CD4-positive, alpha-beta T cell treated with Interleukin-4 for 4 hours (primary cell): ENCODE measurements around the gene NUP214.
"Not testable (repeated sequence)": the region's sequence is repeated elsewhere in the genome, so short reads cannot be mapped to it uniquely, and the experiment has no call there.

ENCODE experiments used
- DNase-seq: peaks from one replicate; pipeline ENCODE4 v3.0.0-alpha.2; 2020

NUP214 gene

DNA sequence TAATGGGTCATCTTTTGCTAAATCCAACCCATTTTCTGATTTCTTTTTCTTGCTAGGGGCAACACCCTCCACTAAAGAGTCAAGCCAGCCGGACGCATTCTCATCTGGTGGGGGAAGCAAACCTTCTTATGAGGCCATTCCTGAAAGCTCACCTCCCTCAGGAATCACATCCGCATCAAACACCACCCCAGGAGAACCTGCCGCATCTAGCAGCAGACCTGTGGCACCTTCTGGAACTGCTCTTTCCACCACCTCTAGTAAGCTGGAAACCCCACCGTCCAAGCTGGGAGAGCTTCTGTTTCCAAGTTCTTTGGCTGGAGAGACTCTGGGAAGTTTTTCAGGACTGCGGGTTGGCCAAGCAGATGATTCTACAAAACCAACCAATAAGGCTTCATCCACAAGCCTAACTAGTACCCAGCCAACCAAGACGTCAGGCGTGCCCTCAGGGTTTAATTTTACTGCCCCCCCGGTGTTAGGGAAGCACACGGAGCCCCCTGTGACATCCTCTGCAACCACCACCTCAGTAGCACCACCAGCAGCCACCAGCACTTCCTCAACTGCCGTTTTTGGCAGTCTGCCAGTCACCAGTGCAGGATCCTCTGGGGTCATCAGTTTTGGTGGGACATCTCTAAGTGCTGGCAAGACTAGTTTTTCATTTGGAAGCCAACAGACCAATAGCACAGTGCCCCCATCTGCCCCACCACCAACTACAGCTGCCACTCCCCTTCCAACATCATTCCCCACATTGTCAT lies 72.0 kb downstream of the NUP214 start:
- no peak for DNase-seq

DNA sequence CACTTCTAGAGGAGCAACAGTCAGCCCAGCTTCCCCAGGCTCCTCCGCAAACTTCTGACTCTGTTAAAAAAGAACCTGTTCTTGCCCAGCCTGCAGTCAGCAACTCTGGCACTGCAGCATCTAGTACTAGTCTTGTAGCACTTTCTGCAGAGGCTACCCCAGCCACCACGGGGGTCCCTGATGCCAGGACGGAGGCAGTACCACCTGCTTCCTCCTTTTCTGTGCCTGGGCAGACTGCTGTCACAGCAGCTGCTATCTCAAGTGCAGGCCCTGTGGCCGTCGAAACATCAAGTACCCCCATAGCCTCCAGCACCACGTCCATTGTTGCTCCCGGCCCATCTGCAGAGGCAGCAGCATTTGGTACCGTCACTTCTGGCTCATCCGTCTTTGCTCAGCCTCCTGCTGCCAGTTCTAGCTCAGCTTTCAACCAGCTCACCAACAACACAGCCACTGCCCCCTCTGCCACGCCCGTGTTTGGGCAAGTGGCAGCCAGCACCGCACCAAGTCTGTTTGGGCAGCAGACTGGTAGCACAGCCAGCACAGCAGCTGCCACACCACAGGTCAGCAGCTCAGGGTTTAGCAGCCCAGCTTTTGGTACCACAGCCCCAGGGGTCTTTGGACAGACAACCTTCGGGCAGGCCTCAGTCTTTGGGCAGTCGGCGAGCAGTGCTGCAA lies 72.8 kb downstream of the NUP214 start:
- no peak for DNase-seq

DNA sequence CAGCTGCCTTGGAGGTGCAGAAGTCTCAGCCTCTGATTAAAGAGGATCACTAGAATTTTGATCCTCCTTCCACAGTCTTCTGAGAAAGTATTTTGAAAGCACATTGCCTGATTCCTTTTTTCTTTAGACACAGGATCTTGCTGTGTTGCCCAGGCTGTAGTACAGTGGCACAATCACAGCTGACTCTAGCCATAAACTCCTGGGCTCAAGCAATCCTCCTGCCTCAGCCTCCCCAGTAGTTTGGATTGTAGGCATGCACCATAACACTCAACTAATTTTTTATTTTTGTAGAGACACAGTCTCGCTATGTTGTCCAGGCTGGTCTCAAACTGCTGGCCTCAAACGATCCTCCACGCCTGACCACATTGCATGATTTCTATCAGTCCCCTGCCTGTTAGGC lies 76.5 kb downstream of the NUP214 start:
- DNase-seq = no peak

DNA sequence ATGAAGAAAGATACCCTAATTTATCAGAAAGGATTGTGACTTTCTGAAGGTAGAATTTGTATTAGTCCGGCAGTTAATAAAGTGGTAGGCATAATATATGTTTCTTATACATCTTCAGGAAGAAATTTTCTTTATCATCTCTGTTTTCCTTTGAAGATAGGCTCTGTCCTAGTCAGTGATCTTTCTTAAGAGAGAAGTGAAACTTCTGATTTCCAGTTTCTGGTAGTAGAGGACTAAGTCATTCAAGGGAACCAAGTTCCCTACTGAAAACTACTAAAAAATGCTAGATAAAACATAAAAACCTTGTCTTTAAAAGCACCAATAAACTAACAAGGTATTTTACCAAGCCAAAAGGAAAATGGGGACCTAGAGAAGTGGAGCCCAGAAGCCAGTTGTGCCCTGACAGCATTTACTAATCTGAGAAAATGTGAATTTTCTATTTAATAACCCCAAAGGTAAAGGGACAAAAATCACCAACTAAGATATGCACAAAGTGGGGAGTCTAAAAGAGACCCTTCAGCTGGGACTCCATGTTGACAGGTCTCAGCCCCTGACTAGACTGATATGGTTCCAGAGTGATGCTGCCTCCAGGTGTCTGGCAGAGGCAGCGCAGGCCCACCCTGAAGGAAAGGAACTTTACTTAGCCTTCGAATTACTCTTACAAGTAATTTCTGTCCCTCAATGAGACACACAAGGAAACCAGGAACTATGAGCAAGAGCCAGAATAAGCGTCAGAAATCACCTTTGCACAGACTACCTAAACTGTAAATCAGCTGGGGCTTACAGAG lies 78.2 kb downstream of the NUP214 start:
- DNase-seq = no peak

DNA sequence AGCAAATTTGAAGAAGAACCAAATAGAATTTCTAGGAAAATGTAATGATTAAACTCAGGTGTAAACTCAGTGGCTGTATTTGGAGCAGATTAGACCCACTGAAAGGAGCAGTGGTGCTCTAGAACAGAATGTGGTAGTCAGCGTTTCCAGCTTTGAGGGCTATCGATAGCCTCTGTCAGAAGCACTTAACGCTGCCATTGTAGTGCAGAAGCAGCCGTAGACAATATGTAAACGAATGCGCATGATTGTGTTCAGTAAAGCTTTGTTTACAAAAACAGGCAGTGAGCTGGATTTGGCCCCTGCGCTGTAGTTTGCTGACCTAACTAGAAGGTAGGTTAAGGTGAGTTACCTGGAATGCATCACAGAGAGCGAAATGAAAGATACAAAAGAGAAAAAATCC lies 78.9 kb downstream of the NUP214 start:
- DNase-seq = no peak

DNA sequence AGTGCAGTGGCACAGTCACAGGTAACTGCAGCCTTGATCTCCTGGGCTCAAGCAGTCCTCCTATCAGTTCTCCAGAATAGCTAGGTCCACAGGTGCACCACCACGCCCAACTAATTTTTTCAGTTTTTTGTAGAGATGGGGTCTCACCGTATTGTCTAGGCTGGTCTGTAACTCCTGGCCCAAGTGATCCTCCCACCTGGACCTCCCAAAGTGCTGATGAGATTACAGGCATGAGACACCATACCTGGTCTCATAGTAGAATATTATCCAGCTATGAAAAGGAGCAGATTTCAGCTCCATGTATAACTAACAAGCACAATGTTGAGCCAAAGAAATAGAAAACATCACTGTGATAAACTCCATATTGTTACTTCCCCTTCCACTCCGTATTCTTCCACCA lies 81.1 kb downstream of the NUP214 start:
- no peak for DNase-seq

DNA sequence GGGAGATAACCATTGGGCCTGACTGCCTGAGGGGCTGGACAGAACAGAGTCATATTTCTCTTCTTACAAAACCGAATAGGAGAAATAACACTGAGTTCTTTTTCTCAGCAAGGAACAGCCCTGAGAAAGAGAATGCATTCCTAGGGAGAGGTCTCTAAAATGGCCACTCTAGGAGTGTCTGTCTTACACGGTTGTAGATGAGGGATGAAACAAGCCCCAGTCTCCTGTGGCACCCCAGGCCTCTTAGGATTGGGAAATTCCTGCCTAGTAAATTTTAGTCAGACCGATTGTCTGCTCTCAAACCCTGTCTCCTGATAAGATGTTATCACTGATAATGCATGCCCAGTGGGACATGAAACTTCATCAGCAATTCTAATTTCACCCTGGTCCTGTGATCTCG lies 86.5 kb downstream of the NUP214 start:
- not testable (repeated sequence) for DNase-seq

DNA sequence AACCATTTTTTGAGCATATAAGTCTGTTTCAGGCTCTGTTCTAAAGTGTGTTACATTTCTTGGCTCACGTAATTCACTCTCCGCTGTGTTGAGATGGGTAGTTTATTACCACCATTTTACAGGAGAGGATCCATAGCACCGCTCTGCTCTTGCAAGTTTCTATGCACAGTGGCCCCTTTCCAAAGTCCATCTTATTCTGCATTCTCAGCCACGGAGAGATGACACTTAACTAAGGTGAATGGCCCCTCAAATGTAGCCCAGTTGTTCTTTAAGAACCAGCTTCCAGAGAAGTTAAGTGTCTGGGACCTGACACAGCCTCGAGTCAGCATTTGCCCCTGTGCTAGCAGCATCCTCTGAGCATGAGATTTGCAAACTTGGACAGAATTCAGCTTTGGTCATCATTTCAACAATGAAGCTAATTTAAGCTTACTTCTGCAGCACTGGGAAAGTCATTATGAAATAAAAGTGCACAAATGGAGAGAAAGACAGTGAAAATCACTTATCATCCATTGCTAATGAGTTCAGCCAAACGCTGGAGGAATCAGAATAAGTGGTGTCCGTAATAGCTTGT lies 89.0 kb downstream of the NUP214 start:
- no peak for DNase-seq

DNA sequence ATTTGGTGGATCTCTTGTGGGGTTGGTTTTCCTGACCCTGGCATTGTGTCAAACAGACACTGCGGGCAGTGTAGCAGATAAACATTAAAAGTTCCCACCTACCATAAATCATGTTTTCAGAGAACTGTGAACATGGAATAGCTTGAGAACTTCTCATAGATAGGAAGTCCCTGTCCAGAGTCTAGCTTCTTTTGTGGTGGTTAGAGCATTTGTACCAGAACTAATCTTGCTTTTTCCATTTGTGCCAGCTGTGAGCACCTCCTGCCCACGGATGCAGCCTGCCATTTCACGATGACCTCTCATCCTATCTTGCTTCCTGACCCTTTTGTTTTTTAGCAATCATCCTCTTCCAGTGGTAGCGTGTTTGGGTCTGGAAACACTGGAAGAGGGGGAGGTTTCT lies 89.5 kb downstream of the NUP214 start:
- DNase-seq = no peak

DNA sequence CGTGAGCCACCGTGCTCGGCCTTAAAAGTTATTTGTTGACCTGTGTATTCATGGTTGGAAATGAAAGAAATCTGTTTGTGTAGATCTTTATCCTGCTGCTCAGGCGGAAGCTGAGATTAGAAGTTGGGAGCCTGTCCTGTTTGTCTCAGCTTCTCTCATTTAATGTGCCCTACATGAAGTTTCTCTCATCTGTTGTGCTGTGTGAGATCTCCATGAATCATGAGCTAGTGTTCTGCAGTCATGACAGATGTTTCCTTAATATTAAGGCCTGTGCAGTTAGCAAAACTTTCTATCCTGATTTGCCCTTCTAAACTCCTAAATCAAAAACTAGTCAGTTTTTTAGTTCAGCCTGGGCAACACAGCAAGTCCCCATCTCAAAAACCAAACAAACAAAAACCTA lies 91.4 kb downstream of the NUP214 start:
- no peak for DNase-seq

DNA sequence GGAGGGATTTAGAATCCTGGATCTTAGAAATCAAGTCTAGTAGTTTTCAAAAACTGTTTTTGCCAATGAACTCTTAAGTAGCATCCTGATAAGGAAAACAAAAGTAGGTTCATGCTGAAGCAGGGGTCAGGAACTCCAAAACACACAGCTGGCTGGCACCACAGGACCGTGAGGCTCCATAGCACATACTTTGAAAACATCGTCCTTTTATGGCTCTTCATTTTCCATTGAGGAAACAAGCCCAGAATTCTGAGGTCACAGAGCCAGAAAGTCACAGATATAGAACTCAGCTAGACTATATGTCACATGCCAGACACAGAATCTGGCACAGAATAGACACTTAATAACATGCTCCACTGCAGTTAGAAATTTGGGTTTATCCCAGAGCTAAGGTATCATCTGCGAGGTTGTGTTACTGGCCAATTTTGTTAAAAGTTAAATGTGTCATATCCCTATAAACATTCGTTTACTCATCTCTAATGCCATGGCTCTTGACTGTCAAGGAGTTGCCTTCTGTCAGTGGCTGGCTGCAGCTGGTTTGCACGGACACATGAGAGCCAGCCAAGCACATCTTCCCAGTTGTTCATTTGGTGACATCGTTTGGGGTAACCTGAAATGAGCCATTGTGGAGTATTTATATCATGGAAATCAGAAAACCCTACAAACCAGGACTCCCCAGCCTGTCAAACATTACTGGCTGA lies 92.1 kb downstream of the NUP214 start:
- DNase-seq = no peak

DNA sequence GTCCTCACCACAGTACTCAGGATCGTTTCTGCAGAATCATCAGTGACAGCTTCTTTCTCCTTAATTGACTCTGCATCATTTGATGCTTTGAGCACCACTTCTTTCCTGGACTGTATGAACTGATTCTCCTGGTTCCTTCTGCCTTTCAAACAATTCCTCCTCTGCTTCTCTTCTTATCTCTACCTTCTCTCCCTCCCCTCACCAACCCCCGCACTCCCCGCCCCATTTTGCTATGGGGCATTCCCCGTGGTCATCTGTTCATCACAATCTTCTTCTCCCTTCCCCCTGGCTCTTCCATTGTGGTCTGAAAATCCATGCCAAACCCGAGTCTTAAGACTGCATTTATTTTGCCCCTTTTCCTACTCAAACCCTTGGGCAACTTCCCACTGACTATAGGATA lies 93.0 kb downstream of the NUP214 start:
- no peak for DNase-seq

DNA sequence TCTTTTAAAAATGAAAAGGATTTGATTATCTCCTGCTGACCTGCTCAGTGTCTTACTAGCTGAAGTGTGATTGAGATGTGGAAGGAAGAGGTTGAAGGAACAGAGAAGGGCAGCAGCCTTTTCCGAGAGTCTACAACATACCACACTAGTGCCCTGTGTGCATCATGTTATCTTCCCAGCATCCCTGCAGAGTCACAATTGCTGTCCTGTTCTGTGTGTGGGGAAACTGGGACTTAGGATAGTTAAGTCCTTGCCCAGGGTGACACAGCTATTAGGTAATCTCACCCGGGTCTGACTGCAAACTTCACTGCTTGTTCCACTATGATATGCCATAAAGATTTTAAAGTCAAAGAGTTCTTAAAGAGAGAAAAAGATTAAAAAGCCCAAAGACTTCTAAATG lies 95.1 kb downstream of the NUP214 start:
- DNase-seq = no peak

DNA sequence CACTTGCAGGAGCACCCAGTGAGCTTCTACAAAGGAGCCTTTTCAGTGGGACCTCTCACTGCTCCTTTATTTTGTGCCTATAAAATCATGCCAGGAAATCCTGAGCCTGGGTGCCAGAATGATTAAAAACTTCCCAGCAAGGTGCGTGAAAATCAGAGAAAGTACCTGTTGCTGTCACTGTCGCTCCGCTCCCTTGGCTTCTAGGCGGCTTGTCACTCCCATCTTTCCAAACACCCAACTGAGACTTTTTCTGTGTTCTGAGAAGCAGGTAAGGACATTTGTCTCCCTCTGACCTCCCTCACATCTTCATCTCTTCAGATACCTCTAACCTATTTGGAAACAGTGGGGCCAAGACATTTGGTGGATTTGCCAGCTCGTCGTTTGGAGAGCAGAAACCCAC lies 97.1 kb downstream of the NUP214 start:
- DNase-seq = no peak

DNA sequence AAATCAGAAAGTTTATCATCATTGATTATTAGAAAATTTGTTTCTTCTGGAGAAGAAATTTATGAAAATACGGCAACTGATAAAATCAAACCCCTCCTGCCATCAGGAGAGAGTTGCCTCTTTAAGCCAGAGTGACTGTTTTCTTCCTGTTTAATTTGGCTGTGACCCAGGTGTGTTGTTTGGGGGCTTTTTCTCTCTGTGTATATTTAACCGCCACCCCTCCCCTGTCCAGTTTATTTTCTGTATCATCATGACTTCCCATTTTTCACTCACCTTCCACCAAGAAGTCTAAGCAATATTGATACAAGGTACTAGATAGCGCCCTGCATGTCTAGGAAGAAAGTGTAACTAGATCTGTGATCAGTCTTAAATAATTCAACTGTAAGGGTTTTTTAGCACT lies 100.8 kb downstream of the NUP214 start:
- no peak for DNase-seq

DNA sequence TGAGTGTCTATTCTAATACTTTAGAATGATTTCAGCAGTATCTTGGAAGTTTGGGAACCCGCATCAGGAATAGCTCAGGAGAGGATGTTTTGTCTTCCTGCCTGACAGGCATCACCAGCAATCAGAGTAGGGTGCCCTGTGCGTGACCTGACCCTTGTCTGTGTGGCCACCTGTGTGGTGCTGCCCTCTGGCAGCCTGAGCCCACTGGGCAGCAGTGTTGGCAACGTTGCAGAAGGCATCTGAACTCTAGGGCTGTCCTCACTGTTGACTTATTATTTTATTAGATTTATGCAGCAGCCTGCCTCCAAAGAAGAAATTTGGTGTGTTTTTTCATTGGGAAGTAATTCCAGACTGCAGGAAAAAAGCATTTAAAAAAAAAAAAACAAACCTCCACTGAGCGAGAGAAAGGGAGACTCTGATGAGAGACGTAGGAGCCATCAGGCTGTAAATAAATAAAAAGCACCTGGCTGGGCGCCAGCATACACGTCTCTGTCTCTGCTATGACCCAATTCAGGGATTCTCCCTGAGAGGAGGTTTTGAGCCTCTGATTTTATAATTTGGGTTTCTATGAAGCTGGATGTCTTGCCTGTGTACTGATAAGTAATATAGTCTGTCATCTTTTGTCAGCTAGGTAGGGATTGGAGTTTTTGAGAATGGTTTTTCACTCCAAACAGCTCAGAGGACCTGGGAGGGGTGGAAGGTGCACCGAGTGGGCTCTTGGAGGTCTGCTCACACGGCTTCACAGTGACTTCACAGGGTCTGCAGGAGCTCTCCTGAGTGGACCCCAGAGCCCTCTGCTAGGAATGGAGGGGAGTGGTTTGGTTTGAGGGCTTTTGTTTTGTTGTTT lies 101.9 kb downstream of the NUP214 start:
- no peak for DNase-seq

DNA sequence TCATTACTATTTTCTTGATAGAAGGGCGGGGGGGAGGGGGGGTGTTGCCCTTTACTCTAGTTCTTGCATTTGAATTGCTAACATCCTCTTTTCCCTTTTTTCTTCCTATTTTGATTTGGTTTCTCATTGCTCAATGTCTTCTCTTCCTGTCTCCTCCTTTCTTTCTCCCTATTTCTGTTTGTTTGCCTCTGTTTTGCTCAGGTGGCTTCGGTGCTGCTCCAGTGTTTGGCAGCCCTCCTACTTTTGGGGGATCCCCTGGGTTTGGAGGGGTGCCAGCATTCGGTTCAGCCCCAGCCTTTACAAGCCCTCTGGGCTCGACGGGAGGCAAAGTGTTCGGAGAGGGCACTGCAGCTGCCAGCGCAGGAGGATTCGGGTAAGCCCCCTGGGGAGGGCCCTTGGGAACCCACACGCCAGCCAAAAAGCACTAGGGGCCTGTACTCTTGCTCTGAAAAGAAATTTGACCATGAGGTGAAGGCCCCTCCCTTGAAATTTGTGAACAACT lies 102.6 kb downstream of the NUP214 start:
- no peak for DNase-seq

DNA sequence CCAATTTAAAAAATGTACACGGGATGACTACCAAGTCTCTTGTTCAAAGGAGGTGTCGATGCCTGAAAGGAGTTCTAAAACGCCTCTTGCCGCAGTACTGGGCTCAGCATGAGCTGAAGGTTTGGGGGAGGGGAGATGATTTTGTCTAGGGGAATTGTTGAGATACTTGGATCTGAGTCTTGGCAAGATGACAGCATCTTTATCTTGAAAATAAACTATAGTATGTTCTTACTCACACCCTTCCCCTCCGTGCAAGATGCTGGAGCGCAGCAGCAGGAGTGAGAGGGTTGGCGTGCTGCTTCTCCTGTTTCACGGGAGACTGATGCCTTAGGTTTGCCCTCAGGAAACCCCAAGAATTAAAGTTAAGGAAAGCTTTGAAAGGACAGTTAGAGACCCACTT lies 103.6 kb downstream of the NUP214 start:
- no peak for DNase-seq

DNA sequence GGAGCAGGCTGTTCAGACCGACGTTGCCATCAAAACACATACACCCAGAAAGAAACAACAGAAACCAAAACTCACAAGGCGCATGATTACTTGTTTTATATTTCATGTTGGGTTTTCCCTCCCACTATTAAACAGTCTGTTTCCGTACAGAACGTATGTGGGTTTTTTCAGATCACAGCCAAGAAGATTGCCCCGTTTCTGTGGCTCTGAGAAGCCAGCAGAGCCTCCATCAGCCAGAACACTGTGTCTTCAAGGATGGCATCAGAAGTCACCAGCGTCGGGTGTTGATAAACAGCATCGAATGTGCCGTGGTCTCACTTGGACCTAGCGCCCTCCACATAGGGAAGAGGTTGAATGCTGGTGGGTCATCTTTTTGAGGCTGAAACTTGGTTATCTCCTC lies 108.2 kb downstream of the NUP214 start:
- DNase-seq = peak; percentile 53

DNA sequence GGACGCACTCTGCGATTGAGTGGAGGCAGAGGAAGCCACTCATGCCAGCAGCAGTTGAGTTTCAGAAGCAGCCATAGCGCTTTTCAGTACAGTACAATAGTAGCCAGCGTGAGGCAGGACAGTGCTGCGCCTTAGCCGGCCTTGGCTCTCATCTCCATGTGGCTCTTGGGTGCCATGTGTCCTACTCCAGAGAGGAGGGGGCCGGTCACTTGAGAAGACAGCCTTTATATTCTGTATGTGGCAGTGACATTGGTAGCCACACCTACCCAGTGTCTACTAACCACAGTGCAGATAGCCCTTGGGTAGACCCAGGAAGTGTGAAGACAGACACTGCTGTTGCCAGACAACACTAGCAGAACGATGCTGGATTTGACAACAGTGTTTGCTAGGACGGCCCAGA lies 108.6 kb downstream of the NUP214 start:
- peak; percentile 65 for DNase-seq

DNA sequence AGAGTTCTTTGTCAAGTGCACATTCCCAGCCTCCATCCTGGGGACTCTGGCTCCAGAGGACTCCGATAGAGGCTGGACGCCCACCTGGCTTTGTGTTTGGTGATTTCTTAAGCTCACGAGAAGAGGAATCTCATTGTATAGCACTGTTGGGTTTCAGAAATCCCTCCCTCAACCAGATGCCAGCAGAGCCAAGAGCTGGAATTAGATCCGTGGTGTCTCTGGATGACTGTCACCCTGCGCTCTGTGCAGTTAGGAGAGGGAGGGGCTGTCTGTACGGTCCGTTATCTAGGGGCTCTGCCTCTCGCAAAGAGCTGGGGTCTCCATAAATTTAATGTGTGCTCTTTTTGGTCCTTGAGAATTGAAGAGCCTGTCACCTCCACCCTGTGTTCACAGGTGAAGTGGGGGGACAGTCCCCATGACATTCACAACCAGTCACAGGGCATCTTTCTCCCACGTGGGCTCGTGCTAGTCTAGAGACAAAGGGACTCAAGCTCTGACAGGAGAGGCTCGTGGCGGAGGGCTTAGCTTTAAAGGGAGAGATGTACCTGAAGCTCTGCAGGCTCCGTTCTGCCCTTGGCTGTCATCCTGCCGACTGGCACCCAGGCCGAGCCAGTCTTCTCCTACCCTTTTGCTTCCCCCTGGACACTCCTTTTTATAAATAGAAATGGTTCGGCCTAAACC lies 109.6 kb downstream of the NUP214 start:
- no peak for DNase-seq
